Fibroblast of lung (primary cell): ENCODE data around the gene SCRT2.
"Not testable (repeated sequence)": the region's sequence is repeated elsewhere in the genome, so short reads cannot be mapped to it uniquely, and the experiment has no call there.

Experiments
- EZH2 ChIP-seq: IDR thresholded peaks from 2 replicates; pipeline ENCODE4 v1.5.1; 2012; ENCODE audit warnings: low read length, control low read depth, mild to moderate bottlenecking; ENCODE audit errors: missing control alignments
- TF ChIP-seq, protein P1 (sequence below), 2 donors: IDR thresholded peaks in 1 of 2; conservative IDR thresholded peaks in 1 of 2; 1 replicate in 1 of 2; 2 replicates in 1 of 2; pipeline ENCODE4 v1.5.1; 2011 to 2012; ENCODE audit warnings: low read length in 2 of 2, control low read depth in 1 of 2, inconsistent platforms in 1 of 2, low read depth in 1 of 2, mild to moderate bottlenecking in 1 of 2

DNA sequence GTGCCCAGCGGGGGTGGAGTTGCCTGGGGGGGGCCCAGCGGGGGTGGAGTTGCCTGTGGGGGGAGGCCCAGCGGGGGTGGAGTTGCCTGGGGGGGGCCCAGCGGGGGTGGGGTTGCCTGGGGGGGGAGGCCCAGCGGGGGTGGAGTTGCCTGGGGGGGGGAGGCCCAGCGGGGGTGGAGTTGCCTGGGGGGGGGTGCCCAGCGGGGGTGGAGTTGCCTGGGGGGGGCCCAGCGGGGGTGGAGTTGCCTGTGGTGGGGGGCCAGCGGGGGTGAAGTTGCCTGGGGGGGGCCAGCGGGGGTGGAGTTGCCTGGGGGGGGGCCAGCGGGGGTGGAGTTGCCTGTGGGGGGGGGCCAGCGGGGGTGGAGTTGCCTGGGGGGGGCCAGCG lies 33.6 kb downstream of the SCRT2 start:
- TF ChIP-seq EZH2 = not testable (repeated sequence)
- TF ChIP-seq, protein P1, sequence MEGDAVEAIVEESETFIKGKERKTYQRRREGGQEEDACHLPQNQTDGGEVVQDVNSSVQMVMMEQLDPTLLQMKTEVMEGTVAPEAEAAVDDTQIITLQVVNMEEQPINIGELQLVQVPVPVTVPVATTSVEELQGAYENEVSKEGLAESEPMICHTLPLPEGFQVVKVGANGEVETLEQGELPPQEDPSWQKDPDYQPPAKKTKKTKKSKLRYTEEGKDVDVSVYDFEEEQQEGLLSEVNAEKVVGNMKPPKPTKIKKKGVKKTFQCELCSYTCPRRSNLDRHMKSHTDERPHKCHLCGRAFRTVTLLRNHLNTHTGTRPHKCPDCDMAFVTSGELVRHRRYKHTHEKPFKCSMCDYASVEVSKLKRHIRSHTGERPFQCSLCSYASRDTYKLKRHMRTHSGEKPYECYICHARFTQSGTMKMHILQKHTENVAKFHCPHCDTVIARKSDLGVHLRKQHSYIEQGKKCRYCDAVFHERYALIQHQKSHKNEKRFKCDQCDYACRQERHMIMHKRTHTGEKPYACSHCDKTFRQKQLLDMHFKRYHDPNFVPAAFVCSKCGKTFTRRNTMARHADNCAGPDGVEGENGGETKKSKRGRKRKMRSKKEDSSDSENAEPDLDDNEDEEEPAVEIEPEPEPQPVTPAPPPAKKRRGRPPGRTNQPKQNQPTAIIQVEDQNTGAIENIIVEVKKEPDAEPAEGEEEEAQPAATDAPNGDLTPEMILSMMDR (conservative IDR thresholded peaks at IDR 0.05 in 1 of 2, IDR thresholded peaks at IDR 0.05 in 1 of 2; ENCODE audit: low read depth in 1 of 2, low read length in 2 of 2) = not testable (repeated sequence)
